Measurements from ENCODE around the gene ABHD6. TPM values are rescaled to one million over a fixed set of nuclear protein-coding genes. Genes with fewer than 3 reads are reported as not detected.
A peak's percentile ranks its signal among the peaks of the same experiment; 100 is the strongest.
"Not testable (repeated sequence)": the region's sequence is repeated elsewhere in the genome, so short reads cannot be mapped to it uniquely, and the experiment has no call there.

Gene ABHD6
- total RNA-seq, 1 donor from 2014 or later = 3.0 TPM

DNA sequence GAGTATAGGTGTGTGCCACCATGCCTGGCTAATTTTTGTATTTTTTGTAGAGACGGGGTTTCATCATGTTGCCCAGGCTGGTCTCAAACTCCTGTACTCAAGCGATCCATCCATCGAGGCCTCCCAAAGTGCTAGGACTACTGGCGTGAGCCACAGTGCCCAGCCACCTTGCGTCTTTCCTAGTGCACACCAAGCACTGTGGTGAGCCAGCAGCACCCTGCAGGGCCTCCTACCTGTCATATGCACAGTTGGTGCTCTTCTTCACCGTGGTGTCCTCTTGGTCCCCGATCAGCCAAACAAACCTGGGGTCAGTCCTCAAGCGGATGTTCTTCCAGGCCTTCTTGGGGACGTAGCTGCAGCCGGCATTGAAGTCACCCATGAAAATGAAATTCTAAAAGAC lies 40.0 kb upstream of the ABHD6 start:
- TF ChIP-seq, protein P1, sequence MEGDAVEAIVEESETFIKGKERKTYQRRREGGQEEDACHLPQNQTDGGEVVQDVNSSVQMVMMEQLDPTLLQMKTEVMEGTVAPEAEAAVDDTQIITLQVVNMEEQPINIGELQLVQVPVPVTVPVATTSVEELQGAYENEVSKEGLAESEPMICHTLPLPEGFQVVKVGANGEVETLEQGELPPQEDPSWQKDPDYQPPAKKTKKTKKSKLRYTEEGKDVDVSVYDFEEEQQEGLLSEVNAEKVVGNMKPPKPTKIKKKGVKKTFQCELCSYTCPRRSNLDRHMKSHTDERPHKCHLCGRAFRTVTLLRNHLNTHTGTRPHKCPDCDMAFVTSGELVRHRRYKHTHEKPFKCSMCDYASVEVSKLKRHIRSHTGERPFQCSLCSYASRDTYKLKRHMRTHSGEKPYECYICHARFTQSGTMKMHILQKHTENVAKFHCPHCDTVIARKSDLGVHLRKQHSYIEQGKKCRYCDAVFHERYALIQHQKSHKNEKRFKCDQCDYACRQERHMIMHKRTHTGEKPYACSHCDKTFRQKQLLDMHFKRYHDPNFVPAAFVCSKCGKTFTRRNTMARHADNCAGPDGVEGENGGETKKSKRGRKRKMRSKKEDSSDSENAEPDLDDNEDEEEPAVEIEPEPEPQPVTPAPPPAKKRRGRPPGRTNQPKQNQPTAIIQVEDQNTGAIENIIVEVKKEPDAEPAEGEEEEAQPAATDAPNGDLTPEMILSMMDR (IDR thresholded peaks at IDR 0.05; ENCODE audit: unreplicated experiment) = no peak
- Mint-ChIP-seq H3K27ac (ENCODE audit: unreplicated experiment) (no peak overlapping the region), H3K4me1 (ENCODE audit: unreplicated experiment) (peaks cover 28% of the 10 kb centered on the region)

DNA sequence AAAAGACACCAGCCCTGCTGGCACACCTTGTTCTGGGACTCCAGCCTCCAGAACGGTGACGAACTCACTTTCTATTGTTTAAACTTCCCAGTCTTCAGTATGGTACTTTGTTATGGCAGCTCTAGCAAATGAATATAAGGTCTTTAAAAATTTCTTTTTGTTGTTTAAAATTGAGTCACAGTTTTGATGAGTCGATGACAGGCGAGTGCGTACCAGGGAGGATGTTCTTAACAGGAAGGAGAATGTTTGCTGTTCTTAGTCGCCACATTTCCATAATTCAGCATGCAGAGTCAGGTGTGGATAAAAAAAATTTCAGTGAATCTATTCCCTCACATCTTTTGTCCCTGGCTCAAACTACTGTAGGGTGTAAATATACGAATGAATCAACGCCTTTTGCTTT lies 39.2 kb upstream of the ABHD6 start:
- Mint-ChIP-seq H3K27me3 (ENCODE audit: unreplicated experiment) (peaks cover 1% of the 10 kb centered on the region), H3K4me3 (ENCODE audit: unreplicated experiment) (peak overlapping the region; percentile 59), H3K4me1 (ENCODE audit: unreplicated experiment) (peaks cover 32% of the 10 kb centered on the region), H3K36me3 (ENCODE audit: low read depth, unreplicated experiment) (peaks cover 4% of the 10 kb centered on the region), H3K9me3 (ENCODE audit: unreplicated experiment) (no peaks in the 10 kb centered on the region), H3K27ac (ENCODE audit: unreplicated experiment) (peak overlapping the region; percentile 96)
- no peak for DNase-seq (ENCODE audit: low spot score)
- TF ChIP-seq, protein P1 (IDR thresholded peaks at IDR 0.05; ENCODE audit: unreplicated experiment) = no peak

More for the DNA sequence above, 40.0 kb upstream of the ABHD6 start:
- DNase-seq (ENCODE audit: low spot score) = no peak
- no peaks in the 10 kb centered on the region for H3K36me3 Mint-ChIP-seq (ENCODE audit: low read depth, unreplicated experiment)
- no peaks in the 10 kb centered on the region for H3K9me3 Mint-ChIP-seq (ENCODE audit: unreplicated experiment)
- H3K4me3 Mint-ChIP-seq (ENCODE audit: unreplicated experiment) = no peak overlapping the region
- H3K27me3 Mint-ChIP-seq (ENCODE audit: unreplicated experiment) = no peaks in the 10 kb centered on the region

DNA sequence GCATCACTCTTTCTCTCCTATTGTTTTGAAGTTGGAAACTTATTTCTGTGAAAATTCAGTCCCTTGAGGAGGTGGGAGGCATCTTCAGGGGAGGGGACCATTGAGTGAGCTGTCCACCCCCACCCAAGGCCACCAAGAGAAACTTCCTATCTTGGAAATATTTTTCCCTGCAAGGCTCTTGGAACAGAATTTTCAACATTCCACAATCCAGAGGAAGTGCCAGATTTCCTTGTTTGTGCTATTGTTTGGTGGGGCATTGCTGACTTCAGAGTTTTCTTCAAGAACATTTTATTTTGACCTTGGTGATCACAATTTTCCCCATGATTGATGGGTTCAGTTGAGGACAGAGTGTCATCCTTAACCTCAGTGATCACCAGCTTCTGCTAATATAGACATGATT lies 38.8 kb upstream of the ABHD6 start:
- no peaks in the 10 kb centered on the region for H3K9me3 Mint-ChIP-seq (ENCODE audit: unreplicated experiment)
- H3K4me1 Mint-ChIP-seq (ENCODE audit: unreplicated experiment) = peaks cover 32% of the 10 kb centered on the region
- TF ChIP-seq, protein P1 (IDR thresholded peaks at IDR 0.05; ENCODE audit: unreplicated experiment) = no peak
- H3K27ac Mint-ChIP-seq (ENCODE audit: unreplicated experiment) = peak overlapping the region; percentile 96
- H3K4me3 Mint-ChIP-seq (ENCODE audit: unreplicated experiment) = peak overlapping the region; percentile 59
- no peak for DNase-seq (ENCODE audit: low spot score)
- H3K27me3 Mint-ChIP-seq (ENCODE audit: unreplicated experiment) = peaks cover 1% of the 10 kb centered on the region
- H3K36me3 Mint-ChIP-seq (ENCODE audit: low read depth, unreplicated experiment) = peaks cover 4% of the 10 kb centered on the region

DNA sequence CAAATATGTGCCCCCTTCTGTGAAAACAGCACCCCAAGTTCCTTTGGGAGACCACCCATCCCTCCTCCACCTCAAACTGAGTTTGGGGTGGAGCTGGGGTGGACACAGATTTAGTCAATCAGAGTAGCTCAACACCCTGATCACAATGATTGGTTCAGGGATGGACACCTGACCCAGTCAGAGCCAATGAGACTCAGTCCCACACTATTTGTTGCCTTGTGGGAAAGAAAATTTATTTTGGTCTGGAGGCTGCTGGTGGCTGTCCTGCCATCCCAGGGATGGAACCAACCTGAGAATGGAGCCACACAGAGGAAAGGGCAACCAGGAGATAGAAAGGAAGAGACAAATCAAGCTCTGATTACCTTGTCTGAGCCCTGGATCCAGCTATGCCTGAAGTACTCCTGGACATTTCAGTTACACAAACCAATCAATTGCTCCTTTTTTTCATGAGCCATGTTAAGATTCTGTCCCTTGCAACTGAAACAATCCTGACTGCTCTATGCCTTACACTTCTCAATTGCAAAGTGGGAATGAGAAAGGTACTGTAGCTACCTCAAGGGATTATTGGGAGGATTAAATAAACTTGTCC lies 37.4 kb upstream of the ABHD6 start:
- Mint-ChIP-seq H3K4me1 (ENCODE audit: unreplicated experiment) (peaks cover 41% of the 10 kb centered on the region), H3K9me3 (ENCODE audit: unreplicated experiment) (no peaks in the 10 kb centered on the region), H3K27ac (ENCODE audit: unreplicated experiment) (no peak overlapping the region), H3K4me3 (ENCODE audit: unreplicated experiment) (no peak overlapping the region), H3K36me3 (ENCODE audit: low read depth, unreplicated experiment) (peaks cover 4% of the 10 kb centered on the region), H3K27me3 (ENCODE audit: unreplicated experiment) (peaks cover 1% of the 10 kb centered on the region)
- DNase-seq (ENCODE audit: low spot score) = no peak
- TF ChIP-seq, protein P1 (IDR thresholded peaks at IDR 0.05; ENCODE audit: unreplicated experiment) = no peak

DNA sequence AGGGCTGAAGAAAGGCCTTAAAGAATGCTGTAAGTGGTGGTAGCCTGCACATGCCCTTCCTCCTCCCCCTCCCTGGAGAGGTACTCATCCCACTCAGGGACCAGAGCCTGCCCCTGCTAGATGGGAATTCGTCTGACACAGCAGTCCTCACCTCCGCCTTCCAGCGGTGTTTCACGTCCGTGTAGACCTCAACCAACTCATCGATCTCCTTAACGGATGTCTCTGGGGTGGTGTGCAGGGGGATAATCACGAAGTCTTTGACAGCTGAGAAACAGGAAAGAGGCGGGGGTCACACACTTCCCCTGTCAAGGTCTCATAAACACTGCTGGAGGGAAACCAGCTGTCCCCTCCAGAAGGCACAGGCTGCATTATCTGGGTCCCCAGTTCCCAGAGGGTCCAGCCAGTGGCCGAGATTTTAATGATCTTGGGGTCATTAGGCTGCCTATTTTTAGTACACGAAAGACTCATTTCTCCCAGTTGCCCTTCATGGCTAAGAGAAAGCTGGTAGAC lies 36.7 kb upstream of the ABHD6 start:
- TF ChIP-seq, protein P1 (IDR thresholded peaks at IDR 0.05; ENCODE audit: unreplicated experiment) = no peak
- Mint-ChIP-seq H3K36me3 (ENCODE audit: low read depth, unreplicated experiment) (peaks cover 8% of the 10 kb centered on the region), H3K27me3 (ENCODE audit: unreplicated experiment) (peaks cover 1% of the 10 kb centered on the region), H3K4me1 (ENCODE audit: unreplicated experiment) (peaks cover 43% of the 10 kb centered on the region), H3K27ac (ENCODE audit: unreplicated experiment) (peak overlapping the region; percentile 57), H3K9me3 (ENCODE audit: unreplicated experiment) (no peaks in the 10 kb centered on the region), H3K4me3 (ENCODE audit: unreplicated experiment) (no peak overlapping the region)
- no peak for DNase-seq (ENCODE audit: low spot score)

DNA sequence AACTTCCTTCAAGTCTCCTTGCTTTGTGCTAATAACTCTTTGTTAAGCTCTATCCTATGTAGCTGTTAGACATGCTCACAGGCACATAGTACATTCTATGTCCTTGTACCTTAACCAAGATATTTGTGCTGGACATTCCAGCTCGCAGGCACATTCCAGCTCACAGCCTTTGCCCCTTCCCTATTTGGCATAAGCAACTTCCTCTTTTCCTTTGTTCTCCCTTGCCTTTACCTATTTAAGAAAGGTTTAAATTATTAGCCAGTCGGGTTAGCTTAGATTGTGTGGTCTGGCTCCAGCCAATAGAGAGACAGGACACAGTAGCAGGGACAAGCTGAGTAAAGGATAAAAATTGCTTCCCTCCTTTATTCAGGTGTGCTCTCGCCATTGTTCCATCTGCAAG lies 36.1 kb upstream of the ABHD6 start:
- peak overlapping the region; percentile 57 for H3K27ac Mint-ChIP-seq (ENCODE audit: unreplicated experiment)
- H3K27me3 Mint-ChIP-seq (ENCODE audit: unreplicated experiment); H3K36me3 Mint-ChIP-seq (ENCODE audit: low read depth, unreplicated experiment); H3K9me3 Mint-ChIP-seq (ENCODE audit: unreplicated experiment); H3K4me3 Mint-ChIP-seq (ENCODE audit: unreplicated experiment); DNase-seq (ENCODE audit: low spot score): not testable (repeated sequence)
- H3K4me1 Mint-ChIP-seq (ENCODE audit: unreplicated experiment) = peaks cover 43% of the 10 kb centered on the region
